Stimulated activated CD4-positive, alpha-beta T cell treated with anti-CD3 and anti-CD28 coated beads, Interleukin-4, amount 100 ng/mL, for 4 hours (primary cell): ENCODE measurements around the gene TTC21A.

ENCODE experiments used
- DNase-seq, 2 experiments: peaks; one replicate each; pipeline ENCODE4 v3.0.0-alpha.2; 2020

TTC21A gene

DNA sequence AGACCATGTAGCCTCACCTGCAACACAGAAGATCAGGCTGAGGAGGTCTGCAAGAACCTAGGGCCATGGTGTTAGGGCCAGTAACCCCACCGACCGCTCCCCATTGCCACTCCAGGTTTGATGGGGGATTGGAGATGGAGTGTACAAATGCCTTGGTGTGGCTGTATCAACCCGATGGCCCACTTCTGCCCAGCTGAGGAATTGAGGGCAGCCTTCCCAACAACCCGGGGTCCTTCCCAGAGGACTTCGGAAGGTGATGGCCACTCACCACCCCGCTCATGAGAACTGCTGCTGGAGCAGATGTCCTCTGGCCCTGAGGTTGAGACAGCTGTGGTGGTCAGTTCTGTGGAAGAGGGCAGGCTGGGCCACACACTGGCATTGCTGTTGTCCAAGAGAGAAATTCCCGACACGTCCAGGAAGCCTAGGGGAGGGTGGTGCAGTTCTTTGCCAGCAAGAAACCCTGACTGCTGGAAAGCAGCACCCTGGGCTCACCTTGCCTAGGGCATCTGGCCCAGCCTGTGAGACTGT lies 8.9 kb upstream of the TTC21A start:
- no peak for DNase-seq

DNA sequence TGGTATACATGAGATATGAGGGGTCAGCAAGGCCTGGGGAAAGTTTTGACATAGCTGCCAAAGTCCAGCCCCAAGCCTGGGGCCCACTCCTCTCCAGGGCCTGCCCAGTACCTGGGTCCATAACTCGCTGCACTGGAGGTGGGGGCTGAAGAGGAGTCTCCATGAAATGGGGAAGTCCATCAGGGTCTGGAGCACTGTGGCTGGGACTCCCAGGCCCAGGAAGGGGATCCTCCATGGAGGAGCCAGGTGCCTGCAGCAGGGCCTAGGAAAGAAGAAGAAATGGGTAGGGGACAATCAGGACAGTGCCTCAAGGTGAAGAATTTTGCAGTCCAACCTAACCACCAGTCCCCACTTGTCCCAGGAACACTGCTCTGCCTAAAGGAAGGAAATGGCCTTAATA lies 8.2 kb upstream of the TTC21A start:
- no peak for DNase-seq

DNA sequence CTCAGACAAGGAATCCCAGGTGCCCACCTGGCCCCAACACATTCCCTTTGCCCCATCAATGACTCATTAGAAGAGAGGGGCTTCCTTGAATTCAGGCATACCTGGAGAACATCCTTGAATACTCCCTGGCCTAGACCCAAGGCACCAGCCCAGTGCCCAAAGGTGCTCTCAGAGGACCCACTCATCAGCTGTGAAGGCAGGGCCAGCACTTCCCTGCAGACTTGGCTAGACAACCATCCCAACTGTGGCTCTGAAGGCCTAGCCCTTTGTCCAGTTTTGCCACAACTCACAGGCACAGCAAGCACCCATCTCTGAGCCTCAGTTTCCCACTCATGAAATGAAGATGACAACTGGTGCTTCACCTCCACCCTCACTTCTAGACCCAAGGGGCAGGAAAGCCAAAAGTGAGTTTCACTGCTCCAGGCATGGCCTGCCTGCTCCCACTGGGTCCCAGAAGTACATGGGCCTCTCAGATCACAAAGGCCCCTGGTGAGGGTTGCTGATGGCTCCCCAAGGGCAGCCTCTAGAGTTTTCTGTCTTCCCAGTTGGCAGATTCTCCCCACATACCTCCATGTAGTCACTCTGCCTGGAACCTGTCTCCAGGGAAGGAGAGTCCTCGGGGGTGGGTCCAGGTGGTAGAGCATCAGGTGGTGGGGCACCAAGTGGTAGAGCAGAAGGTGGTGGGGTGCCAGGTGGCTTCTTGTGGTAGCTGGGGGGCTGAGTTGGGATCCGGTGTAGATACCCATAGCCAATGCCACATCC lies 7.6 kb upstream of the TTC21A start:
- no peak for DNase-seq

DNA sequence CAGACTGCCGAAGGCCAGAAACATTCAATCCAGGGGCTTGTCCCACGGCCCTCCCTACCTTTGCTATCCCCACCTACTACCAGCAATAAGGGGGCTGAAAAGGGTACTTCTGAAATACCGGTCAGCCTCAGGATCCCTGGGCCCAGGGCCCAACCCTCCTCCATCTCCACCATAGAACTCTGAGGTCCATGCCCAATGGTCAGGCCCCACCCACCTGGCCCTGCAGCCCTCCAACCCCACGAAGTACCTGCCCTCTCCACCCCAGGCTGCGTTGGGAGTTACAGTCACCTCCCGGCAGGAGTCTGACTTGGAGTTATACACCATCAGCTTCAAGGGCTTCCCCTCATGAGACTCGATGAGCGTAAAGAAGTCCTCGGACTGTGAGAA lies 7.0 kb upstream of the TTC21A start:
- DNase-seq = no peak

DNA sequence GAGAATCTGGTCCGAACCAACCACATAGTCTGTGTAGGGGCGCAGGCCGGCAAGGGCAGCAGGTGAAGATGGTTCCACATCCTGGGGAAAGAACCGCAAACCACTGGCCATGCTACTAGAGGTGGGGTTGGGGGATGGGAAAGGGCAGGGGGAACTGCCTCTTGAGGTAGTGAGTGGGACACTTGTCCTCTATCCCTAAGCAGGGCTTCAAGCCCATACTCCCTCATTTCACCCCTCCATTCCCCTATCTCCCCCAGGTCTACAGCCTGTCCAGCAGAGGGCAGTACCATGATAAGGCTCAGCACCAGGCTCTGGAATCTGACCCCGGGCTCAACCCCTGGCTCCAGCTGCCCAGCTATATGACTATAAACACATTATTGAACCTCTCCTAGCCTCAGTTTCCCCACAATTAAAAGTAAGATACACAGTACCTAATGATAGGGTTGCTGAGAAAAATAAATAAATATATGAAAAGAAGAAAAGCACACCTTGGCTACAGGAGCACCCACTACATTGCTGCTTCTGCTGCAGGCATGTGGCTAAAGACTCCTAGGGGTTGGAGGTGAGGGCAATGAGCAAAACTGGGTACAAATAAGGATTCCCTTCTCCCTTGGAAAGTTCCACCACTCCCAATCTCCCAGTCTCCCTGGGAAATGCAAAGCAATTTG lies 6.3 kb upstream of the TTC21A start:
- peak; percentile 37 to 52 for DNase-seq

DNA sequence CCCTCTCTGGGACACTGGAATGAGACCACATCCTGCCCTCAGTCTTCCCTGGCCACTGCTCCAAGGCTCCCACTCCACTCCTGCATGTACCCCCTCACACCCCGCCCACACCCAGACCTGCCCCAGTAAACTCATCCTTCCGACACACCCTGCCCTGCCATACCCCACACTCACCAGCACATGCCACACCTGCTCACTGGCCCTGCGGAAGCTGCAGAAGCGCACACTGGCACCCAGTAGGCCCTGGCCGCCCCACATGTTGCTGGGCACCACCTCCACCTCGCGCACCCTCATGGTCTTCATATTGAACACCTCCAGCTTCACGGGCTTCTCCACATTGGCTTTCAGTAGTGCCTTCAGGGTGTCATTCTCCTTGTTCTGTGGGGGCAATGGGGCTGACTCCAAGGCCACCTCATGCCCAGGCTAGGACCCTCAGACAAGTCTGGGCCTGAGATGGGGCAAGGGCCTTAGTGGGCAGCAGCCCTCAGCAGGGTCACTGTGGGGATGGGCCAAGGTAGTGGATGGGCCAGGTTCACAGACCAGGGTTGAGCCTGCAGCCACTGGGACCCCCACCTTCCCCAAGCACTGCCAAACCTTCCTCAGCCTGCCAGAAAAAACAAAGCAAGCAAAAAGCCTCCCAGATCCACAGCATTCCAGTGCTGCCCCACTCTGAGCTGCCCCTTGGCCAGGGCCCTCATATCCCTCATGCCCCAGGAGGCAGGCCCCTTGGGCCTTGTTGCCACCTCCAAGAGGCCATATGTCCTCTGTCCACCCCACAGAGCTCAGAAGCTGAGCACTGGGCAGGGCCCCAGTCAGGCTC lies 4.8 kb upstream of the TTC21A start:
- no peak for DNase-seq

DNA sequence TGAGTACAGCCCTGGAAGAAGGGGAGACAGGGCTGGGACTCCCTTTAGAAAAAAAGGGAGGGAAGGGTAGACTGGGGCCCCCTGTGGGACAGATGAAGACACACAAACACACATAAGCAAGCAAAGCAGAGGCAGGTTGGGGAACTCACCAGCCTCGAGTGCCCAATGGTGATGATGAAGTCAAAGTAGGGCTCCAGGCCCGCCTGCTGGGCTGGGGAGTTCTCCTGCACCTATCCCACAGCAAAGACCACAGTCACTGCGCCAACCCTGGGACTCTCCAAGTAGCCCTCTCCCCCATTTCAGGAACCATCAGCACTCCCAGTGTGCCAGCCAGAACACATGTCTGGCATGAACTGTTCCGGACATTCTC lies 4.2 kb upstream of the TTC21A start:
- DNase-seq = no peak

DNA sequence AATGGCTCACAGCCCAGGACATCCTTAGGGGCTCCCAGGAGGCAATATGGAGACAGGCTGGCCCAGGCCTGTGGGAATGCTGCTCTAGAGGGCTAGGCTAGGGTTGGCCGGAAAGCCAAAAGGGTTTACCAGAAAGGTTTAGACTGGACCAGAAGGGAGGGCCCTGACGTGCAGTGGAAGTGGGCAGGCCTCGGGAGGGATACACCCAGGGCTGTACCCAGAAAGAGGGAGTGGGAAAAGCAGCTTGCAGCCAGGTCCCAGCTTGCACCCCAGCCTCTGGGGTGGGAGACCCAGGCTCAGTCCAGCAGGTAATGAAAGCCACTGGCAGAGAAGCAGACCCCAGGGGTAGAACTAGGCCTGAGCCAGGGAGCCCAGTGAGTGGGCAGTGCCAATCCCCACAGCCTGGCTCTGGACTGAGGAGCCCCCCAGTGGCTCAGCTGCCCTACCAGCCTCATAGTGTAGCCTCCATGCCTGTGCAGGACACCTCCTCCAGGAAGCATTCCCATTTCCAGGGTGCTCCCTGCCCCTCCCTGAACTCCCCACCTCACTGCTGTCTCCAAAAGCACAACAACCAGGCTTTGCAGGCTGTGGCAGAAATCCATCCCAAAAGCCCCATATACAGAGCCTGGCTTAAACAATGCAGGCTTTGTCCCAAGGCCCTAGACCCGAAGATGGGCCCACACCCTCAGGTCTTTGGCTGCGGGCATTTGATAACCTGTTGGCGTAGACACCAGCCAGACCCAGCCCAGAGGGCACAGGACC lies 3.5 kb upstream of the TTC21A start:
- DNase-seq = no peak

DNA sequence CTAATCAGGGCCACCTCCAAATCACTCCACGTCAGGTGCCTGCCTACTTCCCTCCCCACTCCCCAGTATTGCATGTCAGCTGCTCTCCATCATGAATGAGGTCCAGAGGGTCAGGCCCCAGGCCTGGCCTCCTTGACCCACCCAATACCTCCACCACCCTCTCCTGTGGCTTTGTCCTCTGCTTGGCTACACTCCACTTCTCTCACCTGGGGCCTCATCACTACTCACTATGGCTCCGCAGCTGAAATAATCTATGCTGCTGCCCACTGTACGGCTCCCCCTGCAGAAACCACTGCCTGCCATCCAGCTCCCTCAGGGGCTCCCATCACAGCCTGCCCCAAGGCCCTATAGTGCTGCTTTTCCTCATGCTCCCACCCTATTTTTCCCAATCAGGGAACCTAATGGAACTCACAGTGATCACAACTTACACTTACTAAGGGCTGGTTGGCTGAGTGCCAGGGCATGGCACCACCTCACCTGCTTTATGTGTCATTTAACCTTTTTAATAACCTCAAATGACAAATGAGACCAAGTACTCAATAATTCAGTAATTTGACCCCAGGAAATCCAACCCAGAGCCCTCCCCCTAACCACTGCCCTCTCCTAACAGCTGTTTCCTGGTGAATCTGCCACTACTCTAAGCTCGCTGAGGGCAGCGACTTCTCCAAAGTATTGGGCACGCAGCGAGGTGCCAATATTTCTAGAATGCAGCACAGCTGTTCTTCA lies 2.4 kb upstream of the TTC21A start:
- peak in 1 of 2 experiments; percentile 34 for DNase-seq

DNA sequence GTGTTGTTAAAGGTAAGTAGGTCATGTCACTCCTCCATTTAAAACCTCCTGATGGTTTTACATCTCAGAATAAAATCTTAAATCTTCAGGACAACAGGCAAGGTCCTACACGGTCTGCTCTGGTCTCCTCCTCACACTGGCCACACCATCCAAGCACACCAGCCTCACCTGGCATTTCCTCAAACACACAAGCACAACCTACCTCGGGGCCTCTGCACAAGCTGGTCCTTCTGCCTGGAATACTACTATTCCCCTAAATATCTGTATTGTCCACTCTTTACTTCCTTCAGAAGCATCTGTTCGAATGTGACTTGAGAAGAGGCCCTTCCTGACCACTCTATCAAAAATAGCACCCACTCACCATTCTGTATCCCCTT lies 1.8 kb upstream of the TTC21A start:
- no peak for DNase-seq

DNA sequence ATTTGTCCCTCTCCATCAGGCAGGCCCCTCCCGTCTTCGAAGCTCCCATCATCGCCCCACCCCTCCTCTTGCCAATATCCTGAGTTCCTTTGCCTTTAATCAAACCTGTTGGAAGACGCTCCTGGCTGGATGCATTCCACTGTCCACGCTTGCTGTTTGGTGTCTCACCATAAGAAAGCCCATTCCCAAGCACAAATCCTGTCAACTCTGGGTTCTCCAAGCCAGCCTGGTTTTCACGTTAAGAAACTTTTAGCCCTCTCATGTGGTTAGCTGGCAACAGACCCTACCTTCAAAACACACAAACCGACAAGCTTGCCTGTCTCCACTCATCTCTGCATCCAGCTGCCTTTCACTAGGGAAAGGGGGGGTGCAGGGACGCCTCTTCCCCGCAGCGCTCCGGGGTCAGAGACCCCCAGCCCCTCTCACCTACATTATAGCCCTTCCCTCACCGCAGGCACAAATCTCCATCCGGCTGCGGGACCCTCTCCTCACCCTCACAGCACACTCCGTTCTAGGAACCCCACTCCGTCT lies 1.1 kb upstream of the TTC21A start:
- DNase-seq = no peak

DNA sequence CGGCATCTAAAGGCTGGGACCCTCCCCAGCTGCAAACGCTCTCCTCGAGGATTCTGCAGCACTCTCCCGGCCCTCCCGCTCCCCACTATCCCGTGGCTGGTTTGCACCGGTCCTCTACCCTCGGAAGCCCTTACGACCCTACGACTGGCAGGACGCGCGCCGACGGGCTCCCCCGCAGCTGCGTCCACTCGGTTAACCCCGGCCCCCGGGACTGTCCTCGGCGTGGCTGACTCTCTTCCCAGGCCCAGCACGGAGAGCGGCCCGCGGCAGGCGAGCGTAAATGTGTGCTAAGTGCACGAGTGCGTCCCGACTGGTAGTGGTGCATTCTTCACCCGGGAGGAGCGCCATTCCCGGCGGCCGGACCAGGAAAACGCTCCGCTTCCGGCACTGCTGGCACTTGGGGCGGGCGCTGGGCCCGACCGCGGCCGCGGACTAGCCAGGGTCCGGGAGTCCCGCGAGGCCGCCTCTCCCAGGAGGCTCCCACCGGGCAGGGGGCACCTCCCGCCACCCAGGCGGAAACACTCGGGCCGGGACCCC lies 561 bp upstream of the TTC21A start:
- no peak for DNase-seq

DNA sequence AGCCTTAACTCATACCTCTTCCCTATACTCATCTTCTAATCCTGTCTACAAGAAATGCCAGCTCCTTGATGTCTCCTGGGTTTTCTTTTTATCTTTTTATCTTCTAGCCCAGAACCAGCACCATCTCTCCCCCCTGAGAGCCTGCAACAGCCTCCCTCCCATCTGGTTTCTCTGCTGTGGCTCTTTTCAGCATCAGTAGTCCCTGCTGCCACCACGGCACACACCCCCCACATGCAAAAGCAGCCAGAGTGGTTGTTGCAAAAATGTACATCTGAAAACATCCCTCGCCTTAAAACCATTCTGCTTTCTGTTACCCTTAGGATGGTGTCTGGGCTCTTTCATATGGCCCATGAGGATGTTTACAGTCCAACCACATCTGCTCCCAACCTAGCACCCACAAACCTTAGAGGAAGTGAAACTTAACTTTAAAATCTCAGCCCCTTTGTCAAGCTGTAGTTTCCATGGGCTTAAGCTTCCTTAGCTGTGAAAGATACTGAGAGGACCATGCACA lies 775 bp downstream of the TTC21A start:
- DNase-seq = no peak

DNA sequence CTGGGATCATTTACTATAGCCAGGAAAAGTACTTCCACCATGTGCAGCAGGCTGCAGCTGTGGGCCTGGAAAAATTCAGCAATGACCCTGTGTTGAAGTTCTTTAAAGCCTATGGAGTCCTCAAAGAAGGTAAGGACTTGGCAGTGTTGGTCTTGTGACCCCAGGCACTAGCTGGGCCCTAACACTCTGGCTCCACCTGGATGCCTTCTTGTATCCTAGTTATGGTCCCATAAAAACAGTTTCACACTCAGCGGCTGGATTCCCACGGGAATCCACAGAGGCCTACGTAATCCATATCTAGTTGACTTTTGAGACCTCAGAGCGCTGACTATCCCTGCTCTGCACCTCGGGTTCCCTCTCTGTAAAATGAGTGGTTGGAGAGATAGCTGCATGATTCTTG lies 1.6 kb downstream of the TTC21A start:
- no peak for DNase-seq

DNA sequence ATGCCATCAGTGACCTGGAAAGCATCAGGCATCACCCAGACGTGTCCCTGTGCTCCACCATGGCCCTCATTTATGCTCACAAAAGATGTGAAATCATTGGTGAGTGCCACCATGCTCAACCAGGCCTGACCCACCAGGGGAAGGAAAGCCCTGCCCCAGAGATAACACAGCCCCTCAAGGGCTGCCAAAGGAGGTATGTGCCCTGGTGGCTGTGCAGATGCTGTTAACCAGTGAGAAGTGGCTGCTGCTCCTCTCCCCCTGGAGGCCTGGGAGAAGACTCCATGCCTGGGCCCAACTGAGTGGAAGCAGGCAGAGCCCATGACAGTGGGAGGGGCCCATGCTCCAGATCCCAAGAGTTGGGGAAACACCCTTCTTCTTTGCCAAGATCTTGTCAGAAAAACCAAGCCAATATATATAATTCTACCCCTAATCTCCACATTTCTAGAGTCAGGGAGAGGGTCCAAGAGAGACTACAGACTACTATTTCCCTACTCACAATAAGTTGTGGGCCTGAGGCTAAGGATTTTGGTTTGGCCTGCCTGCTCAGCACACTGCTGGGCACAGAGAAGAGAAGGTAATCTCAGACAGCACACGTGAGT lies 2.7 kb downstream of the TTC21A start:
- DNase-seq = no peak

DNA sequence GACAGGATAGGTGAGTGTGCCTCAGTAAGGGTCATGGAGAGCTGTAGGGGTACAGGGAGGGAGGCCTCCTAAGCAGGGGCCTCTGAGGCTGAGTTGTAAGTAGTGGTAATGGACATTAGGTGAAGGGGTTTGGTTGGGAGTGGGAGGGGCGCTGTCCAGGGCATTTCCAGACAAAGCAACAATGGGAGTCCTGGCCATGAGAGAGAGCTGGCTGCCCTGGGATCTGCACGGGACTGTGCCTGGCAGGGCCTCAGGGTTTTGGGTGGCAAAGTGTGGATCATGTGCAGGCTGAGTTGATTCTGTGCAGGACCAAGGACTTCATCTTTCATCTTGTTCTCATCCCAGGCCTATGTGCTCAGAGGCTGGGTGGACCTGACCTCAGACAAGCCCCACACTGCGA lies 4.6 kb downstream of the TTC21A start:
- DNase-seq = no peak

DNA sequence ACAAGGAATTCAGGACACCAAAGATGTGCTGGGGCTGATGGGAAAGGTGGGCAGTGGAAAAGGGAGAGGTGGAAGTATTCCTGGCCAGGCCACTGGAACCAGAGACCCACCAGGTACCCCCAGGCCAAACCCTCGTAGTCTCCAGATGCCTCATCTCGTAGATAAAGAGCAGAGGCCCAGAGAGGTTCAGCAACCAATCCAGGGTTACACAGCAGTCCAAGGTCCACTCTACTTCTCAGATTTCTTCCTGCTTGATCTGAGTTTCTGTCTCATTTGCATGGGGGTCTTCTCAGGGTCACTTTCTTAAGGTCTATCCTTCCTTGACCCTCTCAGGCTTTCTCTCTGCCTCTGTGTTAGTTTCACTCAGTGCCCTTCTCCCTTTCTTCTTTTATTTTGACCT lies 5.1 kb downstream of the TTC21A start:
- no peak for DNase-seq

DNA sequence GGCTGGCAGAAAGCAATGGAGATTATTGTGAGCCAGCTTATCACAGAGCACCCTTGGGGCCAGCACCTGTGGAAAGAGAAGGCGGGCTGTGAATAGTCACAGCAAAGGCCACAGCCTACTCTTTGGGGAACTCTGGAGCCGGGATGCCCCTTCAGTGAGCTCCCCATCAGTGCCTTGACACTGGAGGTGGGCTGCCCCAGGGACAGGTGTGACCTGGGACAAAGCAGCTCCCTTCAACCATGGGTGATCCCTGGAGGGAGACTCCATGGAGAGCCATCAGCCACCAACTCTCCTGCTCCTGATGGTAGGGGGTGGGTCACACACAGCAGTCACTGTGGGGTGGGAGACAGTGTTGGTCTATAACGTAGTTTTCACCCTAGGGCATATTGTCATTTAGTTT lies 5.8 kb downstream of the TTC21A start:
- DNase-seq = no peak

DNA sequence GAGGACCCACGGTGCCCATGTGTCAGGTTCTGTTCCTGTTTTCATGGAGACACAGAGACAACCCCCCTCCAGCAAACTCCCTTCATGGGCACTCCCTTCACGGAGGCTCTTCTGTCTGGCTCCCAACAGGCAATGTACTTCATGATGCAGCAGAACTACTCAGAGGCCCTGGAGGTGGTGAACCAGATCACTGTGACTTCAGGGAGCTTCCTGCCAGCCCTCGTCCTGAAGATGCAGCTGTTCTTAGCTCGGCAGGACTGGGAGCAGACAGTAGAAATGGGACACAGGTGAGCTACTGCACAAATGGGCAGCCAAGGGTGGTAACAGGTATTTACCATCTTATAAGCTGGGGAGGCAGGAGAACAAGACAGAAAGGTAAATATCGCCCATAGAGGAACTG lies 7.0 kb downstream of the TTC21A start:
- DNase-seq = no peak

DNA sequence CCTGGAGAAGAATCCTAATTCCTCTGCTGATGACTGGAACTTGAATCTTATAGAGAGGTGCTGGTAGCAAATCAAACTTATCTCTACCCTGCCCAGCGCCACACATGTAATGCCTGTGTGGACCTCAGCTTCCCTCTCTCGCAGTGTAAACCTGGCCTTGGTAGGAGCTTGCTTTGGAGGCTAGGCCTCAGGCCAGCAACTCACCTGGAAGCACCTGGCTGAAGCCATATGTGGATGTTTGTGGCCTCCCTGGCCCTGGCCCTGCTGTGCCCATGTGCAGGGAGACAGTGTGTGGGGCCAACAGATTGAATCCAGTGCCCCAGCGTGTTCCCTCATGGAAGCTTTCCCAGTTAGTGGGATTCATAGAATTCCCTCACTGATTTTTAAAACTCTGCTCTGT lies 8.4 kb downstream of the TTC21A start:
- no peak for DNase-seq

DNA sequence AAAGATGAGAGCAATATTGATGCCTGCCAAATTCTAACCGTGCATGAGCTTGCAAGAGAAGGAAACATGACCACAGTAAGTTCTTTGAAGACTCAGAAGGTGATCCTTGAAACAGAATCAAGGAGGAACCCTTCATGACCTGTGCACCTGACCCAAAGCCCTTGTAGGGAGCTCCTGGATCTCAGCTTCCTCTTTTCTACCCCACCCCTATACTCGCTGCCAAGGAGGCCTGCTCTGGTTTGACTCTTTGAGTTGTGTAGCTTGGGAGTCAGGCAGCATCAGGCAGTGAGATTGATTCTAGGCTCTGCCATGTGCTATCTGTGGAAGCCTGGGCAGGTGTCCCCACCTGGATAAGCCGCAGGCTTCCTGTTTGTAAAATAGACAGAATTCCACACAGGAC lies 10.6 kb downstream of the TTC21A start:
- no peak for DNase-seq
